IMR-90 (cell line): ENCODE results near the gene ZNF581. TPM values are rescaled to one million over a fixed set of nuclear protein-coding genes. Genes with fewer than 3 reads are reported as not detected.

Source experiments
- ATAC-seq: fragments of 200-7000 bp; cut with Tn5 transposase; 2 replicates; pipeline ENCODE4 v1.9.1; 2020; ENCODE audit warnings: low read depth, mild to moderate bottlenecking, moderate library complexity
- BruUV-seq: library from RNA; stranded (reverse); fragments of 400-500 nt; replicated peaks from 2 replicates; lab custom pipeline; 2021; lab: Mats Ljungman, UMichigan
- CTCF ChIA-PET: fragments of 300-600 bp; formaldehyde crosslinking; extraction: SDS; loops from one replicate; lab custom pipeline; 2021; ENCODE audit warnings: antibody characterized with exemption; lab: Yijun Ruan, JAX
- POLR2A ChIA-PET: fragments of 300-600 bp; sonication (Branson Sonifier 250); formaldehyde crosslinking; loops from one replicate; lab custom pipeline; 2022; ENCODE audit warnings: antibody characterized with exemption; ENCODE audit not compliant: unreplicated experiment; lab: Charles Lee
- DNase-seq: peaks from one replicate; pipeline ENCODE4 v3.0.0; 2013
- H2AFZ ChIP-seq: replicated peaks from 2 replicates; pipeline ENCODE3; 2013; ENCODE audit warnings: low read length, mild to moderate bottlenecking; ENCODE audit not compliant: poor library complexity
- H2AK5ac ChIP-seq: 2 replicates; pipeline ENCODE4 v1.6.1; 2013; ENCODE audit warnings: low read depth, low read length, inconsistent platforms
- H2AK9ac ChIP-seq: replicated peaks from 2 replicates; pipeline ENCODE3; 2013; ENCODE audit warnings: mild to moderate bottlenecking, low read depth, low read length, moderate library complexity; ENCODE audit not compliant: poor library complexity
- H2BK120ac ChIP-seq: 2 replicates; pipeline ENCODE4 v1.6.1; 2013; ENCODE audit warnings: low read depth, low read length, inconsistent platforms
- H2BK15ac ChIP-seq: 3 replicates; pipeline ENCODE4 v1.6.1; 2013; ENCODE audit warnings: low read depth, low read length, inconsistent platforms
- H2BK20ac ChIP-seq: 2 replicates; pipeline ENCODE4 v1.6.1; 2013; ENCODE audit warnings: low read depth, mild to moderate bottlenecking, inconsistent platforms, low read length, moderate library complexity
- H2BK5ac ChIP-seq: 2 replicates; pipeline ENCODE4 v1.6.1; 2013; ENCODE audit warnings: mild to moderate bottlenecking, low read depth, low read length, inconsistent platforms; ENCODE audit not compliant: poor library complexity, severe bottlenecking
- H3K14ac ChIP-seq: replicated peaks from 2 replicates; pipeline ENCODE4 v1.6.1; 2013; ENCODE audit warnings: low read depth, low read length, inconsistent platforms
- H3K18ac ChIP-seq: 2 replicates; pipeline ENCODE4 v1.6.1; 2013; ENCODE audit warnings: low read depth, low read length, control low read depth
- H3K23ac ChIP-seq: 2 replicates; pipeline ENCODE4 v1.6.1; 2013; ENCODE audit warnings: low read depth, low read length, inconsistent platforms
- H3K27ac ChIP-seq: 2 replicates; pipeline ENCODE4 v1.5.1; 2013; ENCODE audit warnings: mild to moderate bottlenecking, control low read depth, low read length; ENCODE audit not compliant: insufficient read depth
- H3K27me3 ChIP-seq: 2 replicates; pipeline ENCODE4 v1.6.1; 2013; ENCODE audit warnings: low read length; ENCODE audit not compliant: control insufficient read depth, insufficient read depth
- H3K36me3 ChIP-seq: 2 replicates; pipeline ENCODE4 v1.6.1; 2013; ENCODE audit warnings: low read length, mixed read lengths; ENCODE audit not compliant: control insufficient read depth, insufficient read depth
- H3K4ac ChIP-seq: 2 replicates; pipeline ENCODE4 v1.6.1; 2013; ENCODE audit warnings: low read depth, low read length, inconsistent platforms
- H3K4me1 ChIP-seq: 2 replicates; pipeline ENCODE4 v1.6.1; 2013; ENCODE audit warnings: low read length, mixed read lengths; ENCODE audit not compliant: control insufficient read depth, insufficient read depth
- H3K4me2 ChIP-seq: 2 replicates; pipeline ENCODE4 v1.6.1; 2013; ENCODE audit warnings: low read depth, mild to moderate bottlenecking, control low read depth, low read length, moderate library complexity
- H3K4me3 ChIP-seq: 2 replicates; pipeline ENCODE4 v1.5.1; 2013; ENCODE audit warnings: low read depth, mild to moderate bottlenecking, control low read depth, low read length, moderate library complexity; ENCODE audit not compliant: insufficient read depth
- H3K56ac ChIP-seq: 2 replicates; pipeline ENCODE4 v1.6.1; 2013; ENCODE audit warnings: low read length, inconsistent platforms; ENCODE audit not compliant: insufficient read depth; ENCODE audit errors: extremely low read depth
- H3K79me1 ChIP-seq, 2 experiments: 2 replicates each; pipeline ENCODE4 v1.6.1; 2013; ENCODE audit warnings: low read length in 2 of 2, inconsistent platforms in 1 of 2, low read depth in 1 of 2
- H3K9ac ChIP-seq: 2 replicates; pipeline ENCODE4 v1.6.1; 2013; ENCODE audit warnings: low read depth, low read length, control low read depth
- H3K9me1 ChIP-seq: 2 replicates; pipeline ENCODE4 v1.6.1; 2013; ENCODE audit warnings: low read length, inconsistent platforms; ENCODE audit not compliant: insufficient read depth
- H3K9me3 ChIP-seq: 2 replicates; pipeline ENCODE4 v1.6.1; 2013; ENCODE audit warnings: low read length; ENCODE audit not compliant: control insufficient read depth, insufficient read depth
- H4K20me1 ChIP-seq: 2 replicates; pipeline ENCODE4 v1.6.1; 2013; ENCODE audit warnings: low read length, inconsistent platforms; ENCODE audit not compliant: insufficient read depth
- H4K5ac ChIP-seq: 2 replicates; pipeline ENCODE4 v1.6.1; 2013; ENCODE audit warnings: mild to moderate bottlenecking, low read depth, low read length, control low read depth
- H4K8ac ChIP-seq, 2 experiments: 2 replicates each; pipeline ENCODE4 v1.6.1; 2013; ENCODE audit warnings: low read depth in 2 of 2, low read length in 2 of 2, control low read depth in 1 of 2, inconsistent platforms in 1 of 2
- H4K91ac ChIP-seq: 2 replicates; pipeline ENCODE4 v1.6.1; 2013; ENCODE audit warnings: low read depth, low read length, inconsistent platforms; ENCODE audit not compliant: insufficient read depth
- BHLHE40 ChIP-seq: fragments of 150-350 bp; IDR thresholded peaks from 2 replicates; pipeline ENCODE4 v1.6.1; 2016; ENCODE audit warnings: mild to moderate bottlenecking, low read depth, low read length
- CEBPB ChIP-seq: IDR thresholded peaks from 2 replicates; pipeline ENCODE4 v1.6.1; 2012; ENCODE audit warnings: low read depth, low read length, improper control_type of control experiment
- CHD1 ChIP-seq: IDR thresholded peaks from 2 replicates; pipeline ENCODE4 v1.6.1; 2012; ENCODE audit warnings: low read depth, low read length, improper control_type of control experiment
- CTCF ChIP-seq: conservative IDR thresholded peaks from 2 replicates; pipeline ENCODE4 v1.5.1; 2012; ENCODE audit warnings: mild to moderate bottlenecking, low read depth, low read length, improper control_type of control experiment
- FOS ChIP-seq: fragments of 150-350 bp; IDR thresholded peaks from 2 replicates; pipeline ENCODE4 v1.6.1; 2016; ENCODE audit warnings: low read depth, low read length
- MAFK ChIP-seq: IDR thresholded peaks from 2 replicates; pipeline ENCODE4 v1.6.1; 2012; ENCODE audit warnings: low read depth, low read length, improper control_type of control experiment
- MAZ ChIP-seq: IDR thresholded peaks from 2 replicates; pipeline ENCODE4 v1.6.1; 2012; ENCODE audit warnings: low read depth, mild to moderate bottlenecking, low read length, improper control_type of control experiment, moderate library complexity, borderline replicate concordance
- MXI1 ChIP-seq: IDR thresholded peaks from 2 replicates; pipeline ENCODE4 v1.6.1; 2012; ENCODE audit warnings: low read depth, mild to moderate bottlenecking, low read length, moderate library complexity, borderline replicate concordance
- NFE2L2 ChIP-seq: fragments of 150-350 bp; IDR thresholded peaks from 2 replicates; pipeline ENCODE4 v1.6.1; 2016; ENCODE audit warnings: low read depth, mild to moderate bottlenecking, low read length
- POLR2A ChIP-seq: IDR thresholded peaks from 2 replicates; pipeline ENCODE4 v1.6.1; 2012; ENCODE audit warnings: mild to moderate bottlenecking, low read depth, low read length
- RAD21 ChIP-seq: IDR thresholded peaks from 2 replicates; pipeline ENCODE4 v1.6.1; 2012; ENCODE audit warnings: low read length, improper control_type of control experiment
- RCOR1 ChIP-seq: IDR thresholded peaks from 2 replicates; pipeline ENCODE4 v1.6.1; 2012; ENCODE audit warnings: mild to moderate bottlenecking, low read length, improper control_type of control experiment; ENCODE audit not compliant: insufficient replicate concordance
- RFX5 ChIP-seq: IDR thresholded peaks from 2 replicates; pipeline ENCODE4 v1.8.0; 2012; ENCODE audit warnings: low read depth, mild to moderate bottlenecking, low read length, moderate library complexity
- SMC3 ChIP-seq: fragments of 150-350 bp; IDR thresholded peaks from 2 replicates; pipeline ENCODE4 v1.6.1; 2016; ENCODE audit warnings: low read depth, mild to moderate bottlenecking, antibody characterized with exemption, low read length, moderate library complexity
- WGBS, 2 experiments: methylation state at CpG; one replicate each; pipeline versions ENCODE4 v1.1.5 to v1.1.7; 2013; ENCODE audit warnings: missing lambda C conversion rate in 2 of 2; ENCODE audit not compliant: insufficient read length in 1 of 2; ENCODE audit errors: extremely low coverage in 2 of 2; 5-methylcytosine and 5-hydroxymethylcytosine counted together
- dilution Hi-C: fragments of 300-500 bp; cut with HindIII; formaldehyde crosslinking; loops from one replicate; pipeline ENCODE4 v1.14.3; 2018; ENCODE audit warnings: low sequenced_read_pairs; ENCODE audit not compliant: unreplicated experiment
- in situ Hi-C: fragments of 300-500 bp; cut with MboI; formaldehyde crosslinking; loops from 3 replicates; pipeline ENCODE4 v1.14.3; 2019; ENCODE audit warnings: low sequenced_read_pairs, inconsistent platforms, mixed read lengths
- intact Hi-C: fragments of 100-400 bp; cut with micrococcal nuclease; formaldehyde crosslinking; loops from 2 replicates; pipeline ENCODE4 v1.10.0; 2022
- polyA plus RNA-seq, 3 experiments: library from polyadenylated mRNA; depleted of rRNA; stranded (reverse); fragments of >200 nt; gene quantifications; 2 replicates each; pipeline ENCODE4 v1.2.3, GENCODE V29; 2012; ENCODE audit warnings: low replicate concordance in 1 of 3
- total RNA-seq: library from RNA; depleted of rRNA; stranded (reverse); fragments of >200 nt; gene quantifications from 2 replicates; pipeline ENCODE4 v1.2.3, GENCODE V29; 2012
- TF ChIP-seq, protein P1 (sequence below): fragments of 150-350 bp; IDR thresholded peaks from 2 replicates; pipeline ENCODE4 v1.6.1; 2017; ENCODE audit warnings: mild to moderate bottlenecking, antibody characterized with exemption, low read length, low read depth
- TF ChIP-seq, protein P2 (sequence below): fragments of 150-350 bp; IDR thresholded peaks from 2 replicates; pipeline ENCODE4 v1.6.1; 2016; ENCODE audit warnings: low read depth, mild to moderate bottlenecking, low read length, moderate library complexity, borderline replicate concordance

Gene ZNF581
- total and polyA plus RNA-seq, 2 of the 4 experiments (the other 2 are of a cell fraction) = 9.7 to 21.9 TPM

DNA sequence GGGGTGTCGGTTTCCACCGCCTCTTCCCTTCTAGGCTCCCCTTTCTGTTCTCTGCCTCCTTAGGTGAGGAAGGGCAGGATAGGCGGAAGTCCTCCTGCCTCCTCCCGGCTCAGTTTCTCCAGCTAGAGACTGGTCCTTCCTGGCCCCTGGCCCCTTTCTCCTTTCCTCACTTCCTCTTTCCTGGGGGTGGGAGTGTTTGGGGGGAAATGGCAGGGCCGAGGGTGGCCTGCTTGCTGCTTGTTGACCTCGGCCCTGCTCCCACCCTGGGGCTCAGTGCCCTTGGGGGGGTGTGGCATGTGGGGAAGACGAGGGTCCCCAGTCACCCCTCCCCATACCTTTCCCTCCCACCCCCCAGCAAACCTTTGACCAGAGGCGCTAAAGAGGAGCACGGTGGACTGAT, 16.4 kb downstream of the ZNF581 start:
- BruUV-seq = no TSS peak
- intact Hi-C loops = no loop called here

More for the DNA sequence above, 16.4 kb downstream of the ZNF581 start:
- Histone ChIP-seq H3K27ac (no peak overlapping the region), H2AK9ac (no peak overlapping the region), H4K91ac (no peak overlapping the region), H3K9me3 (no peaks in the 10 kb centered on the region), H4K20me1 (peaks cover 96% of the 10 kb centered on the region), H3K9ac (no peak overlapping the region), H3K4me3 (no peak overlapping the region), H3K18ac (no peak overlapping the region), H4K5ac (no peak overlapping the region), H2BK120ac (no peak overlapping the region), H3K56ac (no peak overlapping the region), H3K9me1 (peaks cover 13% of the 10 kb centered on the region), H2BK20ac (no peak overlapping the region), H4K8ac (no peak overlapping the region), H3K14ac (no peak overlapping the region), H3K27me3 (no peaks in the 10 kb centered on the region), H2BK15ac (no peak overlapping the region), H3K79me1 (peaks cover 12 to 49% of the 10 kb centered on the region in 2 experiments), H3K4me2 (no peak overlapping the region), H3K36me3 (peaks cover 52% of the 10 kb centered on the region), H3K23ac (no peak overlapping the region), H2AFZ (no peak overlapping the region), H2BK5ac (no peak overlapping the region), H2AK5ac (no peak overlapping the region), H3K4me1 (peaks cover 10% of the 10 kb centered on the region), H3K4ac (no peak overlapping the region)
- POLR2A ChIA-PET = no interaction called here
- CTCF ChIA-PET = no interaction called here
- WGBS, 2 experiments = no CpG with 5 or more reads among the region's 9 CpGs
- dilution Hi-C loops (no loop called here), in situ Hi-C loops (loop anchor here (25.0 kb wide), 2 partner anchors 1198 to 1523 kb away; partner anchors contain the start of genes CDC42EP5, CNOT3 and LENG9)
- no peak for ATAC-seq
- TF ChIP-seq, protein P1, sequence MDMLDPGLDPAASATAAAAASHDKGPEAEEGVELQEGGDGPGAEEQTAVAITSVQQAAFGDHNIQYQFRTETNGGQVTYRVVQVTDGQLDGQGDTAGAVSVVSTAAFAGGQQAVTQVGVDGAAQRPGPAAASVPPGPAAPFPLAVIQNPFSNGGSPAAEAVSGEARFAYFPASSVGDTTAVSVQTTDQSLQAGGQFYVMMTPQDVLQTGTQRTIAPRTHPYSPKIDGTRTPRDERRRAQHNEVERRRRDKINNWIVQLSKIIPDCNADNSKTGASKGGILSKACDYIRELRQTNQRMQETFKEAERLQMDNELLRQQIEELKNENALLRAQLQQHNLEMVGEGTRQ = no peak
- no peak for TF ChIP-seq SMC3
- no peak for TF ChIP-seq CHD1
- no peak for TF ChIP-seq BHLHE40
- TF ChIP-seq FOS = no peak
- no peak for TF ChIP-seq CEBPB
- TF ChIP-seq, protein P2, sequence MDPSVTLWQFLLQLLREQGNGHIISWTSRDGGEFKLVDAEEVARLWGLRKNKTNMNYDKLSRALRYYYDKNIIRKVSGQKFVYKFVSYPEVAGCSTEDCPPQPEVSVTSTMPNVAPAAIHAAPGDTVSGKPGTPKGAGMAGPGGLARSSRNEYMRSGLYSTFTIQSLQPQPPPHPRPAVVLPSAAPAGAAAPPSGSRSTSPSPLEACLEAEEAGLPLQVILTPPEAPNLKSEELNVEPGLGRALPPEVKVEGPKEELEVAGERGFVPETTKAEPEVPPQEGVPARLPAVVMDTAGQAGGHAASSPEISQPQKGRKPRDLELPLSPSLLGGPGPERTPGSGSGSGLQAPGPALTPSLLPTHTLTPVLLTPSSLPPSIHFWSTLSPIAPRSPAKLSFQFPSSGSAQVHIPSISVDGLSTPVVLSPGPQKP = no peak
- no peak for TF ChIP-seq CTCF
- TF ChIP-seq RFX5 = no peak
- TF ChIP-seq MAZ = no peak
- TF ChIP-seq POLR2A = no peak
- TF ChIP-seq MAFK = no peak
- TF ChIP-seq RCOR1 = no peak
- no peak for TF ChIP-seq NFE2L2
- no peak for TF ChIP-seq MXI1
- TF ChIP-seq RAD21 = no peak
- no peak for DNase-seq
